Endothelial cell of umbilical vein (primary cell): ENCODE results near the gene NRXN3. TPM values are rescaled to one million over a fixed set of nuclear protein-coding genes. Genes with fewer than 3 reads are reported as not detected.
A peak's percentile ranks its signal among the peaks of the same experiment; 100 is the strongest.

Source experiments
- BruUV-seq: library from RNA; stranded (reverse); fragments of 400-500 nt; replicated peaks from 2 replicates; lab custom pipeline; 2021; lab: Mats Ljungman, UMichigan
- CTCF ChIA-PET: fragments of 300-600, 350-600 bp; sonication (Branson Sonifier 250); formaldehyde crosslinking; loops from one replicate; lab custom pipeline; 2021; ENCODE audit warnings: antibody characterized with exemption, inconsistent platforms; lab: Charles Lee
- POLR2A ChIA-PET: fragments of 300-600, 350-600 bp; sonication (Branson Sonifier 250); formaldehyde crosslinking; loops from one replicate; lab custom pipeline; 2021; ENCODE audit warnings: antibody characterized with exemption, inconsistent platforms; lab: Charles Lee
- DNase-seq: peaks from one replicate; pipeline ENCODE4 v3.0.0-alpha.2; 2011; ENCODE audit warnings: low read depth, low spot score
- FAIRE-seq: peaks from 2 replicates; lab custom pipeline; 2011; peaks lifted over from hg19 to GRCh38; lab: Jason Lieb, UNC
- H2AFZ ChIP-seq: 2 replicates; pipeline ENCODE4 v1.6.0; 2012; ENCODE audit warnings: low read depth, low read length, control low read depth, inconsistent platforms
- H3K27ac ChIP-seq: 2 replicates; pipeline ENCODE4 v1.5.1; 2011; ENCODE audit warnings: low read depth, mild to moderate bottlenecking, control low read depth, low read length, moderate library complexity; ENCODE audit not compliant: insufficient read depth
- H3K27me3 ChIP-seq, 2 experiments: 2 replicates each; pipeline versions ENCODE4 v1.6.0 to v1.6.1; 2011; ENCODE audit warnings: low read length in 2 of 2, mixed read lengths in 1 of 2; ENCODE audit not compliant: control insufficient read depth in 2 of 2, insufficient read depth in 2 of 2
- H3K36me3 ChIP-seq, 2 experiments: 2 replicates in 1 of 2; 3 replicates in 1 of 2; pipeline ENCODE4 v1.5.1; 2011; ENCODE audit warnings: low read length in 2 of 2, mild to moderate bottlenecking in 1 of 2, moderate library complexity in 1 of 2; ENCODE audit not compliant: control insufficient read depth in 2 of 2, insufficient read depth in 2 of 2; ENCODE audit errors: extremely low read depth in 1 of 2
- H3K4me1 ChIP-seq: 3 replicates; pipeline ENCODE4 v1.5.1; 2011; ENCODE audit warnings: mild to moderate bottlenecking, low read length; ENCODE audit not compliant: control insufficient read depth, insufficient read depth; ENCODE audit errors: extremely low read depth
- H3K4me2 ChIP-seq: 2 replicates; pipeline ENCODE4 v1.6.1; 2011; ENCODE audit warnings: low read length, control low read depth, mixed read lengths; ENCODE audit not compliant: insufficient read depth
- H3K4me3 ChIP-seq, 3 experiments: fragments of 200-600 bp in 1 of 3; sonication (generic), shearing (Covaris generic) in 1 of 3; replicated peaks in 1 of 3; 2 replicates each; pipeline ENCODE4 v1.5.1; 2011 to 2016; ENCODE audit warnings: control low read depth in 3 of 3, low read length in 3 of 3, mild to moderate bottlenecking in 2 of 3, inconsistent platforms in 1 of 3, low read depth in 1 of 3, moderate library complexity in 1 of 3; ENCODE audit not compliant: insufficient read depth in 1 of 3
- H3K79me2 ChIP-seq: 2 replicates; pipeline ENCODE4 v1.6.0; 2012; ENCODE audit warnings: low read length, inconsistent platforms; ENCODE audit not compliant: control insufficient read depth, insufficient read depth
- H3K9ac ChIP-seq: replicated peaks from 2 replicates; pipeline ENCODE3; 2011; ENCODE audit warnings: low read length, control low read depth; ENCODE audit not compliant: insufficient read depth; ENCODE audit errors: extremely low read depth
- H3K9me1 ChIP-seq: replicated peaks from 3 replicates; pipeline ENCODE4 v1.6.0; 2011; ENCODE audit warnings: mild to moderate bottlenecking, low read length; ENCODE audit not compliant: control insufficient read depth, insufficient read depth; ENCODE audit errors: extremely low read depth
- H3K9me3 ChIP-seq: replicated peaks from 2 replicates; pipeline ENCODE4 v1.5.1; 2012; ENCODE audit warnings: low read length, inconsistent platforms; ENCODE audit not compliant: control insufficient read depth, insufficient read depth
- H4K20me1 ChIP-seq: replicated peaks from 2 replicates; pipeline ENCODE3; 2011; ENCODE audit warnings: mild to moderate bottlenecking, low read length; ENCODE audit not compliant: control insufficient read depth, insufficient read depth; ENCODE audit errors: extremely low read depth
- EZH2 ChIP-seq: IDR thresholded peaks from 2 replicates; pipeline ENCODE4 v1.6.1; 2012; ENCODE audit warnings: borderline replicate concordance, low read depth, mild to moderate bottlenecking, moderate library complexity, low read length, inconsistent platforms; ENCODE audit not compliant: severe bottlenecking
- FOS ChIP-seq: IDR thresholded peaks from 2 replicates; pipeline ENCODE4 v1.6.1; 2011; ENCODE audit warnings: mild to moderate bottlenecking, low read length, moderate library complexity, borderline replicate concordance; ENCODE audit not compliant: insufficient read depth
- GATA2 ChIP-seq: IDR thresholded peaks from 2 replicates; pipeline ENCODE4 v1.7.0; 2011; ENCODE audit warnings: low read depth, mild to moderate bottlenecking, moderate library complexity, mixed read lengths, low read length; ENCODE audit not compliant: insufficient read length, insufficient read depth
- JUN ChIP-seq: IDR thresholded peaks from 2 replicates; pipeline ENCODE4 v1.6.1; 2011; ENCODE audit warnings: borderline replicate concordance, low read depth; ENCODE audit not compliant: insufficient read length, insufficient read depth
- MAX ChIP-seq: IDR thresholded peaks from 2 replicates; pipeline ENCODE4 v1.6.1; 2011; ENCODE audit not compliant: insufficient read depth, insufficient read length
- MYC ChIP-seq: IDR thresholded peaks from one replicate; pipeline ENCODE4 v1.6.1; 2011; ENCODE audit warnings: mild to moderate bottlenecking, low read depth, low read length
- POLR2A ChIP-seq: IDR thresholded peaks from 2 replicates; pipeline ENCODE4 v1.6.1; 2012; ENCODE audit warnings: low read depth, mild to moderate bottlenecking, control low read depth, low read length
- POLR2AphosphoS5 ChIP-seq: IDR thresholded peaks from 2 replicates; pipeline ENCODE4 v1.6.1; 2012; ENCODE audit warnings: low read depth, mild to moderate bottlenecking, control low read depth, low read length, moderate library complexity; ENCODE audit not compliant: insufficient read depth
- dilution Hi-C: fragments of 300-500 bp; cut with MboI; formaldehyde crosslinking; loops from one replicate; pipeline ENCODE4 v1.15.0; 2019; ENCODE audit warnings: low sequenced_read_pairs; ENCODE audit not compliant: extremely low pct_ligation_motif_present
- intact Hi-C: fragments of 100-400 bp; cut with micrococcal nuclease; formaldehyde crosslinking; loops from one replicate; pipeline ENCODE4 v1.10.0; 2022
- polyA plus RNA-seq, 4 experiments: library from polyadenylated mRNA; depleted of rRNA in 3 of 4; stranded (reverse) in 3 of 4; unstranded in 1 of 4; fragments of >200 nt; gene quantifications; 2 replicates each; pipeline versions ENCODE4 v1.2.1 to v1.2.3, GENCODE V29; 2011 to 2012; ENCODE audit warnings: missing spikeins in 1 of 4
- total RNA-seq: library from RNA; stranded (reverse); gene quantifications from 2 replicates; pipeline ENCODE4 v1.2.3, GENCODE V29; 2021
- TF ChIP-seq, protein P1 (sequence below), 2 donors: IDR thresholded peaks; 1 replicate in 1 of 2; 2 replicates in 1 of 2; pipeline ENCODE4 v1.5.1; 2011; ENCODE audit warnings: low read length in 2 of 2, mild to moderate bottlenecking in 2 of 2, moderate library complexity in 2 of 2, control low read depth in 1 of 2, inconsistent platforms in 1 of 2, low read depth in 1 of 2; ENCODE audit not compliant: insufficient read depth in 1 of 2; ENCODE audit errors: extremely low read depth in 1 of 2

NRXN3 gene
- total and polyA plus RNA-seq, 2 donors (not counting 3 experiments of a cell fraction or from before 2014, with no cell fraction given): 0.72 to 4.2 TPM

GRCh38 chr14:79161571-79161970 is 991.4 kb downstream of the NRXN3 start:
- no peak for TF ChIP-seq MYC
- no peak for TF ChIP-seq JUN
- TF ChIP-seq POLR2A: no peak
- no peak for TF ChIP-seq POLR2AphosphoS5
- no peak for TF ChIP-seq MAX
- TF ChIP-seq EZH2: no peak
- TF ChIP-seq FOS: no peak
- TF ChIP-seq, protein P1, sequence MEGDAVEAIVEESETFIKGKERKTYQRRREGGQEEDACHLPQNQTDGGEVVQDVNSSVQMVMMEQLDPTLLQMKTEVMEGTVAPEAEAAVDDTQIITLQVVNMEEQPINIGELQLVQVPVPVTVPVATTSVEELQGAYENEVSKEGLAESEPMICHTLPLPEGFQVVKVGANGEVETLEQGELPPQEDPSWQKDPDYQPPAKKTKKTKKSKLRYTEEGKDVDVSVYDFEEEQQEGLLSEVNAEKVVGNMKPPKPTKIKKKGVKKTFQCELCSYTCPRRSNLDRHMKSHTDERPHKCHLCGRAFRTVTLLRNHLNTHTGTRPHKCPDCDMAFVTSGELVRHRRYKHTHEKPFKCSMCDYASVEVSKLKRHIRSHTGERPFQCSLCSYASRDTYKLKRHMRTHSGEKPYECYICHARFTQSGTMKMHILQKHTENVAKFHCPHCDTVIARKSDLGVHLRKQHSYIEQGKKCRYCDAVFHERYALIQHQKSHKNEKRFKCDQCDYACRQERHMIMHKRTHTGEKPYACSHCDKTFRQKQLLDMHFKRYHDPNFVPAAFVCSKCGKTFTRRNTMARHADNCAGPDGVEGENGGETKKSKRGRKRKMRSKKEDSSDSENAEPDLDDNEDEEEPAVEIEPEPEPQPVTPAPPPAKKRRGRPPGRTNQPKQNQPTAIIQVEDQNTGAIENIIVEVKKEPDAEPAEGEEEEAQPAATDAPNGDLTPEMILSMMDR (IDR thresholded peaks at IDR 0.05; ENCODE audit: extremely low read depth in 1 of 2, insufficient read depth in 1 of 2, low read depth in 1 of 2, low read length in 2 of 2): no peak
- TF ChIP-seq GATA2: no peak
- DNase-seq (peak; percentile 23), FAIRE-seq (no peak)
- no peak overlapping the region for H3K4me3 ChIP-seq
- ChIA-PET CTCF (no interaction called here), POLR2A (no interaction called here)
- intact Hi-C loops: no loop called here
- no peak overlapping the region for H2AFZ ChIP-seq
- no peak overlapping the region for H3K4me2 ChIP-seq
- no peaks in the 10 kb centered on the region for H3K79me2 ChIP-seq
- no peaks in the 10 kb centered on the region for H3K9me3 ChIP-seq
- no peaks in the 10 kb centered on the region for H3K36me3 ChIP-seq
- no peak overlapping the region for H3K27ac ChIP-seq
- H3K27me3 ChIP-seq: no peaks in the 10 kb centered on the region
- dilution Hi-C loops: no loop called here
- H4K20me1 ChIP-seq: no peaks in the 10 kb centered on the region
- no TSS peak for BruUV-seq
- no peaks in the 10 kb centered on the region for H3K9me1 ChIP-seq
- H3K9ac ChIP-seq: no peak overlapping the region
- H3K4me1 ChIP-seq: peaks cover 12% of the 10 kb centered on the region
